Fibroblast of skin of left biceps (primary cell): Measurements from ENCODE around the gene INHBC.
"Not testable (repeated sequence)": the region's sequence is repeated elsewhere in the genome, so short reads cannot be mapped to it uniquely, and the experiment has no call there.

Experiments
- DNase-seq, 2 experiments: peaks; one replicate each; pipeline ENCODE4 v3.0.0-alpha.2; 2013; ENCODE audit warnings: low read depth in 2 of 2

INHBC gene

GRCh38 chr12:57487055-57487596 lies 52.5 kb downstream of the INHBC start:
- DNase-seq: no peak

DNA sequence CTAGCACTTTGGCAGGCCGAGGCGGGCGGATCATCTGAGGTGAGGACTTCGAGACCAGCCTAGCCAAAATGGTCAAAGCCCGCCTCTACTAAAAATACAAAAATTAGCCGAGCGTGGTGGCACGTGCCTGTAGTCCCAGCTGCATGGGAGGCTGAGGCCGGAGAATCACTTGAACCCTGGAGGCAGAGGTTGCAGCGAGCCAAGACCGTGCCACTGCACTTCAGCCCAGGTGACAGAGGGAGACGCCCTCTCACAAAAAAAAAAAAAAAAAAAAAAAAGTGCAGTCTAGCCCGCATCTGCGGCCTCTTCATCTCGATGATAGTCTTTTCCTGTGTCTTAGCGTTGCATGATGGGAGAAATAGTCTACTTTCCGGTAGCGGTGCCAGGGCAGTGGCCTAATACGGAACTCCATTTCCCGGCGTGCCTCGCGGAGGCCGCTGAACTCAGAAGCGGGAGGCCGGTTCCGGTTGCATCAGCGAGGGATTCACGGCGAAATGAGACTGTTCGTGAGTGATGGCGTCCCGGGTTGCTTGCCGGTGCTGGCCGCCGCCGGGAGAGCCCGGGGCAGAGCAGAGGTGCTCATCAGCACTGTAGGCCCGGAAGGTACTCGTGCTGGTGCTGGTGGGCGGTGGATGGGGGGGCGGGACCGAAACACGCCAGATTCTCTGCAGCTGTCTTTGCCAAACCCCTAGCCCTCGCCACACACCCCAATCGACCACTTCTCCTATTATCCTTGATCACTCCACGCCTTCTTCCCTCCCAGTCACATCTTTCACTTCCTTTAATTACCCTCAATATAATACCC lies 53.2 kb downstream of the INHBC start, which contains the start of gene MARS1:
TSS of gene MARS1 (plus strand) at position 472 of the 805 bp plus-strand sequence. CDS start at position 495, 23 bp downstream.
- DNase-seq: peak; percentile 93 to 94

DNA sequence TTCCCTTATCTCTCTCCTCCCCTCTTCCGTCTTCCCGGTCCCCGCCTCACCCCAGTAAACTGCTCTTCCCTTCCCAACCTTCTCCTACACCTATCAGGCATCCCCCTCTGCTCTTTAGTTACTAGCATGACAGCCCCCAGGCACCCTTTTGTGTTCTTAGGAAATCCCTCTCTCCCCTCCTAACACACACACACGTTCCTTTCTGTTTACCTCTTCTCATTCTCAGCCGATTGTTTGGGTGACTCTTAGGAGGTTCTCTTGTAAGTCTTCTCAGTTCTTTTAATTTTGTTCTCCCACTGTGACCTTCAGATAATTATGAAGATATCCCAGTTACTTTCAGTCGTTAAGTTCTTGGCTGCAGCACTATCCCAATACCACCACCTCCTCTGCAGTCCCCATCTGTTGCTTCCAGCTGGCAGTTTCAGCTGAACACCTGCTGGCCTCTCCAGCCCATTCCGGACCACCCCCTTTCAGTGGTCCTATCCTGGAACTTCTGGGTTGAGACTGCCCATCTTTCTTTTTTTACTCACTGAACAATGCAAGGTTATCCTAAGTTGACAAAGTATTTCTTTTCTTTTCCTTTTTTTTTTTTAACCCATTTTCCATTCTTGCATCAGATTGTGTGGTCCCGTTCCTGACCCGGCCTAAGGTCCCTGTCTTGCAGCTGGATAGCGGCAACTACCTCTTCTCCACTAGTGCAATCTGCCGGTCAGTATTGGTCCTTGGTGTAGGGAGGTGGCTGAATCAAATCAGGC lies 54.0 kb downstream of the INHBC start:
- no peak for DNase-seq

DNA sequence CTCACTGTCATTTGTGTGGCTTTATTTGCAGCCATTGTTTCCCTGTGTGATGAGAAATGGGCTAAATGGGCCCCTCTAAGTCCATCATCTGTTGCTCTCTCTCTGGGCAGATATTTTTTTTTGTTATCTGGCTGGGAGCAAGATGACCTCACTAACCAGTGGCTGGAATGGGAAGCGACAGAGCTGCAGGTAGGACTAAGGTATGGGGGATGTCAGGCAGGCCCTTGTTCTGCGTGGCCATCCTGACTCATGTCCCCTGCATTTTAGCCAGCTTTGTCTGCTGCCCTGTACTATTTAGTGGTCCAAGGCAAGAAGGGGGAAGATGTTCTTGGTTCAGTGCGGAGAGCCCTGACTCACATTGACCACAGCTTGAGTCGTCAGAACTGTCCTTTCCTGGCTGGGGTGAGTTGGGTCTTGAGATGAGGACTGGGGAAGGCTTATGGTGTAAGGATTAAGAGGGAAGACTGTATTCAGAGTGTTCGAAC lies 54.6 kb downstream of the INHBC start:
- DNase-seq: no peak

- no peak for DNase-seq
These were observed 55.5 kb downstream of the INHBC start for GRCh38 chr12:57490126-57490525.

DNA sequence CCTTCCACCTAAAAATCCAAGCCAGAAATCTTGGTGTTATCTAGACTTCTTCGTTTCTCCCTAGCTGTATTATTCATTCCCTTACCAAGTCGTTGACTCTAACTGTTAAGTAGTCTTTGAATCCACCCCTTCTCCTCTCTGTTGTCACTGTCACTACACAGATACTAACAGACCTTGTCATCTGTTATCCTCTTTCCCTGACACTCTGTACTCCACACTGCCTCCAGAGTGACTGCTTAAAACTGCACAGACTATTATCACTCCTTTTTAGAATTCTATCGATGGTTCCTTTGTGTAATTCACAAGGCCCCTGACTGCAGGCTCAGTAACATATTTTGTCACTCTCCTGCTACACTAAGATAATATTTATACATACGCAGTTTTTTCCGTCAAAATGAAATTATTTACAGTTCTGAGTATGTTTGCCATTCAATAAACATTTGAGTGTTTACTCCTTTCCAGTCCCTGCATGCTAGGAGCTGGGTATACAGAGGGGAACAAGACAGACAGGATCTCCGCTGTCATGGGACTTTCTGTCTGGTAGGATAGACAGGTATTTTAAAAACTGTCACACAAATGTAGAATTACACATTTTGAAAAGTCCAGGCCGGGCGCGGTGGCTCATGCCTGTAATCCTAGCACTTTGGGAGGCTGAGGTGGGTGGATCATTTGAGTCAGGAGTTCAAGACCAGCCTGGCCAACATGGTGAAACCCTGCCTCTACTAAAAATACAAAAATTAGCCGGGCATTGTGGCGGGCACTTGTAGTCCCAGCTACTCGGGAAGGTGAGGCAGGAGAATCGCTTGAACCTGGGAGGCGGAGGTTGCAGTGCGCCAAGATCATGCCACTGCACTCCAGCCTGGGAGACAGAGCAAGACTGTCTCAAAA lies 57.1 kb downstream of the INHBC start:
- no peak for DNase-seq

- not testable (repeated sequence) for DNase-seq
These were observed 60.6 kb downstream of the INHBC start for GRCh38 chr12:57495051-57495701.

DNA sequence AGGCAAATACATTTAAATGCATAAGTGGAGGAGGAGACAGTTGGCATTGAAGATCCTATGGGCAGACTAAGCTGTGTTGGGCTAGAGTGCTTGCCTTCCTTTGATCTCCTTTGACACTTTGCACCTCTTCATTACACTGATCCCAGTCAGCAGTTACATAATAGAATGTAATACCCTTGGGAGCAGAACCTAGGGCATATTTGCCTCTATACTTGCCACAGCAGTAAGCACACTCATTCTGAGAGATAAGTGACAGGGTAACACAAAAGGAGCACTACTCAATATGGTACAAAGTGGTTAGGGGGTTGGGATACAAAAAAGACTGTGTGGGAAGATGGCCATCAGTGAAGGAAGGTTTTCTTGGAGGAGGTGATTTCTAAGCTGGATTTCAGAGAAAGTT lies 62.2 kb downstream of the INHBC start:
- no peak for DNase-seq

GRCh38 chr12:57497223-57498131 lies 62.9 kb downstream of the INHBC start:
- no peak for DNase-seq

- no peak for DNase-seq
These were observed 63.5 kb downstream of the INHBC start for GRCh38 chr12:57498132-57498502.

DNA sequence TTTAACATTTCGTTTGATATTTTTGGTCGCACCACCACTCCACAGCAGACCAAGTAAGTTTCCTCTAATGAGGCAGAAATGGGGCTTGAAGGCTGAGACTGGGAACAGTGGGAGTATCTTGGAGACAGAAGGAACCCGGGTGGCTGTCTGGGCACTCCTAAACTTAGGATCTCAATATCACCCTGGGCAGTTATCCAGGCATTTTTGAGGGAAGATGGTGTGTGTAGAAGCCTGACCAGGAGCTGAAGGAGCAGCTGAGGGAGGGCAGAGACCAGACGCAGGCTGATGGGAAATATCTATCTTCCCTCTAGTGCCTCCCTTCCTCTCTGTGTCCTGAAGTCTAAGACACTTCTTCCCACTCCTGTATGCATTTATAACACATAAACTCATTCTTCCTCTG lies 64.0 kb downstream of the INHBC start:
- DNase-seq: no peak

- no peak for DNase-seq
These were observed 65.6 kb downstream of the INHBC start for GRCh38 chr12:57500213-57500612.
